DMS114 treated with DMSO at 0.1 percent for 48 hours (cell line): ENCODE measurements around the gene DDX51.
"Not testable (repeated sequence)": the region's sequence is repeated elsewhere in the genome, so short reads cannot be mapped to it uniquely, and the experiment has no call there.

ENCODE experiments used
- DNase-seq: peaks from one replicate; lab custom pipeline; 2025; ENCODE audit not compliant: unreplicated experiment; lab: John Stamatoyannopoulos, UW

The DDX51 gene

GRCh38 chr12:132140918-132141841 lies 2.9 kb downstream of the DDX51 start:
- no peak for DNase-seq

DNA sequence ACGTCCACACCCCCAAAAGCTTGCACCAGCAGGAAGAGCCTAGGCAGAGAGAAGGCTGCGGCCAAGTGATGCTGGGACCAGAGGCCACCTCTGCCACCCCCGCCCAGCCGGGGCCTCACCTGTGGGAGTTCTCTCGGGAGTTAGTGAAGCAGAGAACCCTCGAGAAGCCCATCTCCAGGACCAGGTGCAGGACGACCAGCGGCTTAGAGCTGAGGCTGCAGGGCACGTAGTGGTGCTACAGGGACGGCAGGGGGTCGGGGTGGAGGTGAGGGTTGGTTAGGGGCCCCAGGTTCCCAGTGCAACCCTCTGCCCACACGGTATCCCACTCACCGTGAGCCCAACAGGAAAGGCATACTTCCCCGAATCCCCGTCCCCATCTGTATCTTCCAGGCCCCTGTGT lies 3.6 kb downstream of the DDX51 start:
- no peak for DNase-seq

DNA sequence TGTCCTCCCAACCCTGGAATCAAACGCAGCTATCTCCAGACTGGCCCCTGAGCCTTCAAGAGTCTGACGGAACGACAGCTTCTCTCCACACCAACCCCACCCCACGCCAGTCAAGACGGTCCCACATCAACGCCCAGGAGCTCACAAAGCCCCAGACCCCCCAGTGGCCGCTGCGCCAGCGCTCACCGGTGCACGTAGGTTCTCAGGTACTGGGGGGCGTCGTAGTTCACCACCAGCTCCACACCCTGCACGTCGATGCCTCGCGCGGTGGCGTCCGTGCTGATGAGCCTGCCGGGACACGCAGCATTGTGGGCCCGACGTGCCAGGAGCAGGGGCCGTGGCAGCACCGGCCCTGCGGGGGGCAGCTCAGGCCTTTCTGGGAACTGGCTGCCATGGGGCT lies 4.2 kb downstream of the DDX51 start:
- no peak for DNase-seq

DNA sequence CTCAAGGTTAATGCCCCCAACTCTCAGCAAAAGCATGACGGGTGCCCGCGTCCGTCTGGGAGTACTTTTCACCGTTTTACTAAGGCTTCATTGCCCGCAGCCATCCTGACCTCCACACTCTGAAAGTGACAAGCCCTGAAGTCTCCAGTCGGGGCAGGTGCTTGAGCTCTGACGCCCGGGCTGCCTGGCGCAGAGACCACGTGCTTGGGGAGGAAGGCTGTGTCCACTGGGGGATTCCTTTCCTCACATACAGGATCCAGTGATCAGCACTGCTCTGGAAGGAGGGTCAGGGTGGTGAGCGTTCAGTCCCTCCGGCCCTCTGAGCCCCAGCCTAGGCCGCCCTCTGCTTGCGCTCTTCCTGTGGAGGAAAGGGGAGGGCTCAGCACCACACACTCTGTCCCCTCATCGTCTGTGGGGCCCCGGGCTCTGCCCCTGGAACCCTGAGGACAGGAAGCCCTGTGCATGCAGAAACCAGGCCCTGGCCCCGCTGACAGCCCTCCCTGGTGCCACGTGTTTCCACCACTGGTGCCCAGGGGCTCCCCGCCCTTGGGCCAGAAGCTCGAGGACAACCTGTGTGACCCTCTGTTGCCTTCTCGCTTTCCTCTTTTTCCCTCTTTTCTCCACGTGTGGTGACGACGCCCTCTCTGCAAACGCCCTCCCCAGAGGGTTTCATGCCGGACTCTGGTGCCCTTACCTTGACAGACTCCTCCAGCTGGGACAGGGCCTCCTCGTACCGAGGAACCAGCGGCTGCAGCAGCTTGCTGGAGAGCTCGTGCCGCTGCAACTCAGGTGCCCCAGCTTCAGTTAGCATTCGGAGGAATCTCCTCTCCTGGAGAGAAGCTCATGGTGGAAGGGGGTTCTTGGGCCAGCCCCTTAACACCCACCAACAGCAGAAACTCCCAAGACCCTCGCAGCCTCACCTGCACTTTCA lies 4.9 kb downstream of the DDX51 start:
- DNase-seq: no peak

DNA sequence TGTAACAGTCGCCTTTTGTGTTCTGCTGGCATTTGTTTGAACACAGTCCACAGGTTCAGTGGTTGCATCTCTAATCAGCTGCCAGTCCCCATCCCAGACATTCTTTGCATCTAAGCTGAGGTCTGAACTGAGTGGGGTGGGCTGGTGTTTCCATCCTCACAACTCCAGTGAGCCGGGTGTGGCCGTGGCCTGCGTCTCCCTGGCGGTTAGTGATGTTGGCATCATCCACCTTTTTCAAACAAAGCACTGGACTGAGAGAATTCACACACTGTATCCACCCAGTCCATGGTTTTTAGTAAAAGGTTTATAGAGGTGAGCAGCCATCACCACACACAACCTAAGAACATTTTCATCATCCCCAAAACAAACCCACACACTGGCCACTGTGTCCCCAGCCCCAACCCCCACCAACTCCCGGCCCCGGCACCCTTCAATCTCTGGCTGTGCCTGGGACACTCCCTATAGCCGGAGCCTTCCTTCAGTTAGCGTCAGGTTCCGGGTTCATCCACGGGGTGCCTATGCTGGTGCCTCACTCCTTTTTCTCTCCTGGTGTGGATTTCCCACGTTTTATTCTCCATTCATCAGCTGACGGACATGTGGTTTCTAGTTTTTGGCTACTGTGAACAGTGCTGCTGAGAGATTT lies 6.5 kb downstream of the DDX51 start:
- no peak for DNase-seq

GRCh38 chr12:132136226-132136625 lies 7.9 kb downstream of the DDX51 start:
- DNase-seq: not testable (repeated sequence)

GRCh38 chr12:132134653-132135183 lies 9.4 kb downstream of the DDX51 start:
- not testable (repeated sequence) for DNase-seq

- DNase-seq: no peak
These were observed 10.0 kb downstream of the DDX51 start for GRCh38 chr12:132133952-132134652.

DNA sequence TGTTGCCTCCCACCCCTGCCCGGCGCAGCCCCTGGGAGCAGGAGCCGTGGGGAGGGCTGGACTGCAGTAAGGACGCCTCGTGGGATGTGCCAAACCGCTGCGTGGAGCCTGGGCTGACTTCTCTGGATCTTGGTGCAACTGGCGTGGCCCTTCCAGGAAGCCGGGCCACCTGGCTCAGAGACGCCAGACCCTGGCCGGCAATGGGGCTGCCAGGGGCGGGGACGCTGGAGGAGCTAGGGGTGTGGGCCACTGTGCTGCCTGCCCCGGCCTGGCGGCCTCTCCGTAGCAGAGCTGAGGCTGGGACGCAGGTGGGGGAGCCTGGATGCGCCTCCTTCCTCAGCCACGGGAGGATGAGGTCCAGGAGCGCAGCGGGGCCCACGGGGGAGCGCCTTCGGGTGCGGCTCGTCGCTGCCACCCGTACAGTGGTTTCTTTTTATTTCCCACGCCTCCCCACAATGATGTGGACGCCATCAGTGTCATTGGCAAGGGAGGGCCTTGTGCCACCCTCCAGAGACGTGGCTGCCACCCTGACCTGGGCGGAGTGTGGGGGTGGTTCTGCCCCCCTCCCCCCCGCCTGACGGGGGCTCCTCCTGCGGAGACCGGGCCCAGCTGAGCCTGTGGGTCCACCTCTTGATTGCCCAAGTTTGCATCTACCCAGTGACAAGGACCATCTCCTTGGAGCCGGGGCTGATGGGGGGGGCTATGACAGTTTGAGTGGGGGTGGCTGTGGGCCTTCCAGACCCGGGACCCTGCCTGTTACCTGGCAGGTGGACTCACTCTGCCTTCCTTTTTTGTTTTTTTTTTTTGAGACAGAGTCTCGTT lies 11.3 kb downstream of the DDX51 start:
- DNase-seq: no peak

- DNase-seq: no peak
These were observed 12.2 kb downstream of the DDX51 start for GRCh38 chr12:132131952-132132351.

GRCh38 chr12:132131229-132131628 lies 12.9 kb downstream of the DDX51 start:
- DNase-seq: no peak

DNA sequence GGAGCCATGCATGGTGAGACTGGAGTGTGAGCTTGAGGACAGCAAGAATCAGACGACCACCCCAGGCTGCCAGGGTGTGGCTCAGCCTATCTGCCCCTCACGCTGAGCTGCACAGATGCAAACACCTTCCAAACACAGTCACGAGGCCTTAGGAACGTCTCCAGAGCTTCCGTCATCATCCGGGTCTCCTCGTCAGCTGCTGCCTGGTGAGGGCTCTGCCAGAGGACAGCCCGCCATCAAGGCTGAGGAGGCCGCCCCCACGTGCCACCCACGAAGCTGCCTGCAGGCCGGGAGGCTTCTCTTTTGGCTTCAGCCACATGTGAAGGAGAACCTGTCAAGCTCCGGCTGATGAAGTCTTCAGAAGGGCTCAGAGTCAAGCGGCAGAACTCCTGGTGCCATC lies 13.4 kb downstream of the DDX51 start:
- DNase-seq: no peak

GRCh38 chr12:132129007-132129406 lies 15.1 kb downstream of the DDX51 start:
- DNase-seq: no peak

- DNase-seq: no peak
These were observed 17.1 kb downstream of the DDX51 start for GRCh38 chr12:132127041-132127440.

DNA sequence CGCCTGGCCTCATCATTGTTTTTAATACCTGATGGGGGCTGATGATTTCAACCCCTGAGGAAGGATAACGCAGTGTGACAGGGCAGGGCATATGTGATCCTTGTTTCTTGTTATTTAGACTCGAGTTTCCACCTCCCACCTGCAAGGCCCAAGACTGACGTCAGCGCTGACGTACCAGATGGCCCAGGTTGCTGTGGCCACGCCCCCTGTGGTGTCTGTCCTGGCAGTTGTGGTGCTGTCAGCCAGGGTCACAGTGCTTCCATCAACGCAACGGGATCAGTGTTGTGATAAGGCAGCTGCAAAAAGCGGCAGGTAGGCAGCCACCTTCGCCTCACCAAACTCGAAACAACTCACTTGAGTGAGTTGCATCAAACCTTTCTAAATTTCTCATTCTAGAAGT lies 18.4 kb downstream of the DDX51 start:
- DNase-seq: no peak

- no peak for DNase-seq
These were observed 19.2 kb downstream of the DDX51 start for GRCh38 chr12:132124766-132125425.

DNA sequence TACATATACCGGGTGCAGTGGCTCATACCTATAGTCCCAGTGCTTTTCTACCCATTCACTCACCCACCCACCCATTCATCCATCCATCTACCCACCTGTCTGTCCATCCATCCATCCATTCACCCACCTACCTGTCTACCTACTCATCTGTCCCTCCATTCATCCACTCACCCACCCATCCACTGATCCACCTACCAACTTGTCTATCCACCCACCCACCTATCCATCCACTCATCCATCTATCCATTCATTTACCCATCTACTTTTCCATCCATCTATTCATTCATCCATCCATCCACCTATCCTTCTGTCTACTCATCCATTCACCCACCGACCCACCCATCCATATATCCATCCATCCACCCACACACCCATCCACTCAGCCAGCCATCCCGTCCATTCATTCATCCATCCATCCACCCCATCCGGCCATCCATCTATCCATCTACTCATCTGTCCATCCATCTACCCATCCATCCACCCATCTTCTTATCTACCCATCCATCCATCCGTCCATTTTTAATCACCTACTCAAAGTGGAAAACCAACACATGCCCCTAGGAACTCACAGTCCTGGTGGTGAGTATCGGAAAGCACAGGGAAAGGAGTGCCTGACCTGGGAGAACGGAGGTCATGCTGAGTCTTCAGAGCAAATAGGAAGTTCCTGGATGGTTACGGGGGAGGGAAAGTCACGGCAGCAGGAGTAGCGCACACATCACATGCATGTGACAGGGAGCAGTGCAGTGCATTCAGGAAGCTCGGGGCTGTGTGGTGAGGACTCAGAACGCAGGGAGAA lies 20.0 kb downstream of the DDX51 start:
- DNase-seq: no peak

GRCh38 chr12:132121283-132121682 lies 22.8 kb downstream of the DDX51 start:
- DNase-seq: no peak
